H9 (cell line): Measurements from ENCODE around the gene NEBL. TPM values are rescaled to one million over a fixed set of nuclear protein-coding genes. Genes with fewer than 3 reads are reported as not detected.

Source experiments
- DNase-seq: peaks from one replicate; pipeline ENCODE4 v3.0.0-alpha.2; 2017
- H2AFZ ChIP-seq: one replicate; pipeline ENCODE4 v1.6.1; 2013; ENCODE audit warnings: mild to moderate bottlenecking, low read length, control low read depth, moderate library complexity
- H2AK5ac ChIP-seq: 2 replicates; pipeline ENCODE4 v1.6.1; 2013; ENCODE audit warnings: low read length, control low read depth, mixed read lengths; ENCODE audit not compliant: insufficient read length
- H2BK120ac ChIP-seq: one replicate; pipeline ENCODE4 v1.6.1; 2013; ENCODE audit warnings: low read depth, mild to moderate bottlenecking, low read length, control low read depth, inconsistent platforms; ENCODE audit not compliant: poor library complexity, severe bottlenecking
- H2BK12ac ChIP-seq: 2 replicates; pipeline ENCODE4 v1.6.1; 2013; ENCODE audit warnings: low read length, control low read depth, mixed read lengths, low read depth; ENCODE audit not compliant: insufficient read length
- H2BK15ac ChIP-seq: 2 replicates; pipeline ENCODE4 v1.6.1; 2013; ENCODE audit warnings: low read depth, low read length, control low read depth
- H2BK20ac ChIP-seq: one replicate; pipeline ENCODE4 v1.6.1; 2013; ENCODE audit warnings: low read depth, mild to moderate bottlenecking, low read length, control low read depth, inconsistent platforms; ENCODE audit not compliant: poor library complexity, severe bottlenecking
- H2BK5ac ChIP-seq: 2 replicates; pipeline ENCODE4 v1.6.1; 2013; ENCODE audit warnings: low read length, control low read depth, mixed read lengths; ENCODE audit not compliant: insufficient read length
- H3K14ac ChIP-seq: 2 replicates; pipeline ENCODE4 v1.6.1; 2013; ENCODE audit warnings: low read length, control low read depth; ENCODE audit not compliant: insufficient read depth
- H3K18ac ChIP-seq: 2 replicates; pipeline ENCODE4 v1.6.1; 2013; ENCODE audit warnings: low read depth, mild to moderate bottlenecking, mixed read lengths, low read length, control low read depth; ENCODE audit not compliant: insufficient read length
- H3K23ac ChIP-seq: 2 replicates; pipeline ENCODE4 v1.6.1; 2013; ENCODE audit warnings: low read length, control low read depth, mixed read lengths, low read depth; ENCODE audit not compliant: insufficient read length
- H3K23me2 ChIP-seq: 2 replicates; pipeline ENCODE4 v1.6.1; 2013; ENCODE audit warnings: low read depth, mild to moderate bottlenecking, mixed read lengths, low read length, control low read depth; ENCODE audit not compliant: insufficient read length, poor library complexity, severe bottlenecking
- H3K27ac ChIP-seq: 2 replicates; pipeline ENCODE4 v1.5.1; 2013; ENCODE audit warnings: low read length, control low read depth, mixed read lengths, low read depth; ENCODE audit not compliant: insufficient read length
- H3K27me3 ChIP-seq: 2 replicates; pipeline ENCODE4 v1.6.1; 2013; ENCODE audit warnings: low read length, control low read depth, inconsistent platforms; ENCODE audit not compliant: insufficient read depth
- H3K4ac ChIP-seq: 2 replicates; pipeline ENCODE4 v1.6.1; 2013; ENCODE audit warnings: low read depth, mild to moderate bottlenecking, control low read depth, inconsistent platforms, low read length, moderate library complexity
- H3K4me1 ChIP-seq: 2 replicates; pipeline ENCODE4 v1.6.1; 2013; ENCODE audit warnings: low read length, control low read depth, inconsistent platforms; ENCODE audit not compliant: insufficient read depth
- H3K4me2 ChIP-seq: 2 replicates; pipeline ENCODE4 v1.6.1; 2013; ENCODE audit warnings: low read length, control low read depth, mixed read lengths; ENCODE audit not compliant: insufficient read length, insufficient read depth
- H3K56ac ChIP-seq: 2 replicates; pipeline ENCODE4 v1.6.1; 2013; ENCODE audit warnings: low read depth, mild to moderate bottlenecking, mixed read lengths, low read length, control low read depth; ENCODE audit not compliant: insufficient read length
- H3K79me1 ChIP-seq: 2 replicates; pipeline ENCODE4 v1.6.1; 2013; ENCODE audit warnings: low read depth, mild to moderate bottlenecking, moderate library complexity, low read length, control low read depth, inconsistent platforms; ENCODE audit not compliant: insufficient read depth, poor library complexity, severe bottlenecking
- H3K79me2 ChIP-seq: 2 replicates; pipeline ENCODE4 v1.6.1; 2013; ENCODE audit warnings: low read length, control low read depth, inconsistent platforms; ENCODE audit not compliant: insufficient read depth
- H3K9ac ChIP-seq: 2 replicates; pipeline ENCODE4 v1.6.1; 2013; ENCODE audit warnings: low read length, control low read depth, mixed read lengths; ENCODE audit not compliant: insufficient read length; ENCODE audit errors: extremely low read depth
- H3K9me3 ChIP-seq: one replicate; pipeline ENCODE4 v1.6.1; 2013; ENCODE audit warnings: low read depth, low read length, inconsistent platforms; ENCODE audit not compliant: control insufficient read depth
- H3T11ph ChIP-seq: one replicate; pipeline ENCODE4 v1.6.1; 2013; ENCODE audit warnings: mild to moderate bottlenecking, low read length, control low read depth, inconsistent platforms
- H4K20me1 ChIP-seq: one replicate; pipeline ENCODE4 v1.6.1; 2013; ENCODE audit not compliant: control insufficient read depth, insufficient read length, insufficient read depth
- H4K5ac ChIP-seq: 2 replicates; pipeline ENCODE4 v1.6.1; 2013; ENCODE audit warnings: low read depth, mild to moderate bottlenecking, mixed read lengths, low read length, control low read depth; ENCODE audit not compliant: insufficient read length
- H4K8ac ChIP-seq: replicated peaks from 2 replicates; pipeline ENCODE4 v1.6.1; 2013; ENCODE audit warnings: low read length, control low read depth, mixed read lengths, low read depth; ENCODE audit not compliant: insufficient read length
- H4K91ac ChIP-seq: 2 replicates; pipeline ENCODE4 v1.6.1; 2013; ENCODE audit warnings: low read depth, mild to moderate bottlenecking, moderate library complexity, mixed read lengths, low read length, control low read depth; ENCODE audit not compliant: insufficient read length
- H3K27ac Mint-ChIP-seq, 3 experiments: 2 replicates in 2 of 3; 3 replicates in 1 of 3; pipeline ENCODE4 v1.8.0; 2020 to 2021; ENCODE audit warnings: mixed read lengths in 3 of 3, mild to moderate bottlenecking in 1 of 3, moderate library complexity in 1 of 3
- H3K27me3 Mint-ChIP-seq: 2 replicates; pipeline ENCODE4 v1.8.0; 2021; ENCODE audit warnings: low read depth, mild to moderate bottlenecking, moderate library complexity, mixed read lengths
- H3K36me3 Mint-ChIP-seq, 3 experiments: 2 replicates in 2 of 3; 3 replicates in 1 of 3; pipeline ENCODE4 v1.8.0; 2020 to 2021; ENCODE audit warnings: low read depth in 3 of 3, mixed read lengths in 3 of 3; ENCODE audit not compliant: insufficient read depth in 1 of 3
- H3K4me1 Mint-ChIP-seq, 2 experiments: 2 replicates each; pipeline ENCODE4 v1.8.0; 2020; ENCODE audit warnings: mixed read lengths in 2 of 2
- H3K4me3 Mint-ChIP-seq, 2 experiments: 2 replicates in 1 of 2; 3 replicates in 1 of 2; pipeline ENCODE4 v1.8.0; 2020 to 2021; ENCODE audit warnings: mild to moderate bottlenecking in 2 of 2, mixed read lengths in 2 of 2, moderate library complexity in 1 of 2
- H3K9me3 Mint-ChIP-seq, 2 experiments: 2 replicates in 1 of 2; 3 replicates in 1 of 2; pipeline ENCODE4 v1.8.0; 2020; ENCODE audit warnings: mild to moderate bottlenecking in 2 of 2, mixed read lengths in 2 of 2, moderate library complexity in 1 of 2
- CTCF ChIP-seq: fragments of 200-600 bp; sonication (generic); conservative IDR thresholded peaks from 3 replicates; pipeline ENCODE4 v1.8.0; 2021; ENCODE audit warnings: antibody characterized with exemption, mild to moderate bottlenecking
- WGBS: extraction: QIAGEN DNeasy Blood & Tissue Kit; methylation state at CpG from one replicate; pipeline ENCODE4 v1.1.7; 2013; ENCODE audit warnings: missing lambda C conversion rate, low lambda C conversion rate, mixed read lengths; ENCODE audit not compliant: insufficient read length; ENCODE audit errors: extremely low coverage; 5-methylcytosine and 5-hydroxymethylcytosine counted together
- total RNA-seq: library from RNA; stranded (reverse); gene quantifications from 2 replicates; pipeline ENCODE4 v1.2.1, GENCODE V29; 2021

NEBL gene
- total RNA-seq, 1 experiment from 2014 or later: 20.9 TPM

GRCh38 chr10:20922451-20922850 is 25.3 kb upstream of the NEBL start:
- Histone ChIP-seq H4K20me1 (no peaks in the 10 kb centered on the region), H4K5ac (no peak overlapping the region), H3K27me3 (no peaks in the 10 kb centered on the region), H3K18ac (no peak overlapping the region), H3K14ac (no peak overlapping the region), H3K4ac (no peak overlapping the region), H3K23me2 (no peaks in the 10 kb centered on the region), H2BK15ac (no peak overlapping the region), H3K56ac (no peak overlapping the region), H3K79me2 (no peaks in the 10 kb centered on the region), H3T11ph (no peak overlapping the region), H3K79me1 (no peaks in the 10 kb centered on the region), H2AK5ac (no peak overlapping the region), H3K23ac (no peak overlapping the region), H3K4me1 (no peaks in the 10 kb centered on the region), H4K91ac (no peak overlapping the region), H3K27ac (no peak overlapping the region), H2BK12ac (no peak overlapping the region), H3K9me3 (no peaks in the 10 kb centered on the region), H2AFZ (no peak overlapping the region), H3K4me2 (no peak overlapping the region), H4K8ac (no peak overlapping the region), H3K9ac (no peak overlapping the region), H2BK5ac (no peak overlapping the region), H2BK20ac (no peak overlapping the region), H2BK120ac (no peak overlapping the region)
- Mint-ChIP-seq H3K9me3 (no peaks in the 10 kb centered on the region), H3K27me3 (no peaks in the 10 kb centered on the region), H3K4me1 (no peaks in the 10 kb centered on the region), H3K4me3 (no peak overlapping the region), H3K36me3 (no peaks in the 10 kb centered on the region), H3K27ac (no peak overlapping the region)
- DNase-seq: no peak
- WGBS: no CpG with 5 or more reads among the region's 5 CpGs
- no peak for TF ChIP-seq CTCF
